NCI-H1092 (cell line): ENCODE data around the gene RUFY1.
"Not testable (repeated sequence)": the region's sequence is repeated elsewhere in the genome, so short reads cannot be mapped to it uniquely, and the experiment has no call there.

Experiments
- DNase-seq: peaks from one replicate; lab custom pipeline; 2025; lab: John Stamatoyannopoulos, UW

The RUFY1 gene, protein sequence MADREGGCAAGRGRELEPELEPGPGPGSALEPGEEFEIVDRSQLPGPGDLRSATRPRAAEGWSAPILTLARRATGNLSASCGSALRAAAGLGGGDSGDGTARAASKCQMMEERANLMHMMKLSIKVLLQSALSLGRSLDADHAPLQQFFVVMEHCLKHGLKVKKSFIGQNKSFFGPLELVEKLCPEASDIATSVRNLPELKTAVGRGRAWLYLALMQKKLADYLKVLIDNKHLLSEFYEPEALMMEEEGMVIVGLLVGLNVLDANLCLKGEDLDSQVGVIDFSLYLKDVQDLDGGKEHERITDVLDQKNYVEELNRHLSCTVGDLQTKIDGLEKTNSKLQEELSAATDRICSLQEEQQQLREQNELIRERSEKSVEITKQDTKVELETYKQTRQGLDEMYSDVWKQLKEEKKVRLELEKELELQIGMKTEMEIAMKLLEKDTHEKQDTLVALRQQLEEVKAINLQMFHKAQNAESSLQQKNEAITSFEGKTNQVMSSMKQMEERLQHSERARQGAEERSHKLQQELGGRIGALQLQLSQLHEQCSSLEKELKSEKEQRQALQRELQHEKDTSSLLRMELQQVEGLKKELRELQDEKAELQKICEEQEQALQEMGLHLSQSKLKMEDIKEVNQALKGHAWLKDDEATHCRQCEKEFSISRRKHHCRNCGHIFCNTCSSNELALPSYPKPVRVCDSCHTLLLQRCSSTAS

GRCh38 chr5:179550511-179551342 is at the start of gene RUFY1:
Gene RUFY1, plus strand, starts transcription at chr5:179550554. Its CDS starts 16 bp downstream, at chr5:179550570.
- DNase-seq: peak; percentile 29

DNA sequence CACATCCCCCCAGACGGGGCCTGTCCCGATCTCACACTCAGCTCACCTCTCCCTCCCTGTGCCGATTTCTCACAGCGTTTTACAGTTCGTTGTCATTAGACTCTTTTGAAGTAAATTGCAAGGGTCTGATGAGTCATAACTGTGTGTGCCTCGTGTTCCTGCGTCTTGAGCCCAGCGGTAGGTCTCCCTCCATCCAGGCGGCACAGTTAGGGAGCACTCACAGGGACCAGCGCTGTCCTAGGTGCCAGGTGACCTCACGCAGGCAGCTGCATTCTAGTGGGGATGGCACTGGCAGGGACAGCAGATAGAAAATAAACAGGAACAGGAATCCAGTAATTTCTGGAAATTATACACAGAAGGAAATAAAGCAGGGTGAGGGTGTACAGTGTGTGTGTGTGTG is 48.4 kb upstream of the RUFY1 start:
- DNase-seq: not testable (repeated sequence)

- not testable (repeated sequence) for DNase-seq
Measured at GRCh38 chr5:179502420-179502819, 47.9 kb upstream of the RUFY1 start.

GRCh38 chr5:179504191-179504590 is 46.2 kb upstream of the RUFY1 start:
- no peak for DNase-seq

GRCh38 chr5:179504600-179505396 is 45.6 kb upstream of the RUFY1 start:
- no peak for DNase-seq

DNA sequence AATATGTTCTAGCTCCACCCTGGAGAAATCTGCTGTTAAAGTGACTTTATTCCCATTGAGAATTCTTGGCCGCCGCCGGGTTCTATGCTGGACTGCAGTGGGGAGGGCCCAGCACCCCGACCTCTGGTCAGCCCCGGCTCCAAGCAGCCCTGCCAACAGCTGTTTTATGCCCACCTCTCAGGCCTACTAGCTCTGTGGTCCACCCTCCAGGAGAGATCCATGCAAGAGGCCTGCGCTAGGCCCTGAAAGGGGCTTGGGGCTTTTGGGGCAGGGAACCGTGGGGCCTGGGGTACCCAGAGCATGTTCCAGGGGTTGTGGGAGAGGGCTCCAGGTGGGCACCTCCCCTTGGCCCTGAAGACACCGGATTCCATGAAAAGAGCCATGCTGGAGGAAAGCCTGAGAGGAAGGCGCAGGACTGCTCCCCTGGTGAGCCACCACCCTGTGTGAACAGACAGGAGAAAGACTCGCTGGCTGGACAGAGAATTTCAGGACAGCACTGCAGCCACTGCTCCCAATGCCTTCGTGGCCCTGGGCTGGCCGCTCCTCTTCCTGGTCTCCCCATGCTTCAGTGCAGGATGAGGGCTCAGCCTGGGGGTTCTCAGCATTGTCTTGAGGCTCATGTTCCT is 44.6 kb upstream of the RUFY1 start:
- no peak for DNase-seq

DNA sequence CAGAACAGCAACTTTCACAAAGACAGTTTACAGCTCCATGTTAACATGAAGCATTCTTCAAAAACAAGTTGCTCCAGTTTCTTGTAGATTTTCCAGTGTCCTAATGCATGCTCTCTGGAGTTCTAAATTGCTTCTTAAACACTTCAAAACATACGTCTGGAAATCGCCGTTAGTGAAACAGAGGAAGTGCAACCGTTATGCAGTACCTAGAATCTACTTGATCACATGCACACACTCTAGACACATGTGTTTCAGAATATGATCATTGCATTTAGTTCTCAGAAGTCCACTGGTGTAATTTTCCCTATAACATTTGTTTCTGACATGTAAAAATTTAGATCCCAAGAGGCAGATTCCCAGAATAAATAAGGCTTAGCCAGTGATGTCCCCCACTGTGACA is 41.1 kb upstream of the RUFY1 start:
- DNase-seq: no peak

- DNase-seq: no peak
Measured at GRCh38 chr5:179509845-179510244, 40.5 kb upstream of the RUFY1 start.

DNA sequence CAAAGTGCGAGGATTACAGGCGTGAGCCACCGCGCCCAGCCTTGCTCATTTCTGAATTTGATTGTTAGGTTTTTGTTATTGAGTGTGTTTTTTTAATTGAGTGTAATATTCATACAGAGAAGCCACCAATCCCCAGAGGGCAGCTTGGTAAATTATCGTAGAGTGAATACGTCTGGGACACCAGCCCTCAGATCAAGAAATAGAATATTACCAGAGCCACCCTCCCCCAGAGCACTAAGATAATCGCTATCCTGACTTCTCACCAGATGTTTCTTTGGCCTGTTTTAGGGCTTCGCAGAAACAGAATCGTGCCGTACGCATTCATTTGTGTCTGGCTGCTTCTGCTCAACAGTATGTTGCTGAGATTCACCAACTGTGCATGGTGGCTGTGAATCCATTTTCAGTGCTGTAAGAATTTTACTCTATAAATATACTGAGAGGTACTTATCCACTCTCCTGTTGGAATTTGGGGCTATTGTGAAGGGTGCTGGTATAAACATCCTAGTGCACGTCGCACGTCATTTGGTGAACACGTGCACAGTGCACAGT is 37.8 kb upstream of the RUFY1 start:
- DNase-seq: no peak

- DNase-seq: not testable (repeated sequence)
Measured at GRCh38 chr5:179515501-179515900, 34.9 kb upstream of the RUFY1 start.

DNA sequence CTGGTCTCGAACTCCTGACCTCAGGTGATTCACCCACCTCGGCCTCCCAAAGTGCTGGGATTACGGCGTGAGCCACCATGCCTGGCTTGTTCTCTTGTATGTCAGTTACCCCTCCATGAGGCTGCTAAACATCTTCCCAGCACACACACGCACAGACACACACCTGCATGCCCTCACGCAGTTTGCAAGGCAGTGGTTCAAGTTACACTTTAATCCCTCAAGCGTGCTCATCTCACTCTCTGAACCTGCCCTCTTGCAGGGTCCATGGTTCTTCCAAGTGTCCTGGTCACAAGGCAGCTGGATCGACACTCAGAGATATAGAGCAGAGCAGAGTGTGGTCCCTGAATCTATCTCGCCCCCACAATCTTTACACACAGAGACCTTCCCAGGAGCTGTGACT is 34.1 kb upstream of the RUFY1 start:
- DNase-seq: no peak

GRCh38 chr5:179517746-179518145 is 32.6 kb upstream of the RUFY1 start:
- DNase-seq: not testable (repeated sequence)

GRCh38 chr5:179518369-179518768 is 32.0 kb upstream of the RUFY1 start:
- not testable (repeated sequence) for DNase-seq

DNA sequence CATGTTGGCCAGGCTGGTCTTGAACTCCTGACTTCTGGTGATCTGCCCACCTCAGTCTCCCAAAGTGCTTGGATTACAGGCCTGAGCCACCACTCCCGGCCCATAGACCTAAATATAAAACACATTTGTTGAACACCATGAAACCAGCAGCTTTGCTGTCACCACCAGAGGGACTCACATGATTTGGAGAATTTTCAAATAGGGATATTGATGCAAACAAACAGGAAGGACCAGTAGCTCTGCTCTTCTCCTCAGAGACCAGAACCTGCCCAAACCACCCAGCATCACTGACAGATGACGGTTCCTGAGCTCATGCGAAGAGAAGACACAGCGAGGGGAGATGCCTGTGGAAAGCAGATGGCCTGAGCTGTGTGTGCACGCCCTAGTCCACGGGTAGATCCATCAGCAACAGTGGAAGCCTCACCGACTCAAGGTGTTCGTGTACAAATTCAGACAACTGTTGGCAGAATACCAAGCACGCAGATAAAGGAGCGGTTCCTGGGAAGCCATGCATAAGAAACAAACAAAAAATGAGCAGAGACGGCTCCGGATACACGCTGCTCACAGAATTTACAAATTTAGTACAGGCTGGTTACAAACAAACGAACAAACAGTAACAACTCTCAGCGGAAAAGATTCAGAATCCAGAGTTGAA is 30.8 kb upstream of the RUFY1 start:
- not testable (repeated sequence) for DNase-seq

GRCh38 chr5:179522107-179522506 is 28.2 kb upstream of the RUFY1 start:
- not testable (repeated sequence) for DNase-seq

DNA sequence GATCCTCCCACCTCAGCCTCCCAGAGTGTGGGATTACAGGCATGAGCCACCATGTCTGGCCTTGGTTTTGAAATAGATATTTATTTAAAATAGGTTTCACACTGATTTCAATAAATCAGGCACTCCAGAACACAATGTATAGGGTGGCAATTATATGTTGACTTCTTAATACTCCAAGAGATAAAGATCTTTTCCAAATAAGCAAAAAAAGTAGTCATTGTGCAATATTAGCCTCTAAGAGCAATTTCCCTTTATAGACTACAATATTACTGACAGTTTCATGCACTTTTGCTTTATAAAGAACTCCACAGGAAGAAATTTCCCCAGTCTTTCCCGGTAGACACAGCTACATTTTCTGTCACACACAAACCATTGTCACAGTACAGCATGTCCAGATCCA is 23.4 kb upstream of the RUFY1 start:
- no peak for DNase-seq

- DNase-seq: peak; percentile 58
Measured at GRCh38 chr5:179530069-179530998, 20.0 kb upstream of the RUFY1 start.

GRCh38 chr5:179533024-179533423 is 17.3 kb upstream of the RUFY1 start:
- no peak for DNase-seq

GRCh38 chr5:179533907-179534306 is 16.4 kb upstream of the RUFY1 start:
- no peak for DNase-seq
